Neural cell (in vitro differentiated cells): ENCODE results near the gene PFDN2. TPM values are rescaled to one million over a fixed set of nuclear protein-coding genes. Genes with fewer than 3 reads are reported as not detected.

ENCODE experiments used
- H2AFZ ChIP-seq: fragments of 200-600, 300-800 bp; sonication (generic), shearing (Covaris generic); 2 replicates; pipeline ENCODE4 v1.6.0; 2014; ENCODE audit warnings: low read depth, mild to moderate bottlenecking, antibody characterized with exemption, low read length, moderate library complexity
- H3F3A ChIP-seq: fragments of 200-600 bp; shearing (Covaris generic); 2 replicates; pipeline ENCODE4 v1.6.1; 2016; ENCODE audit warnings: mild to moderate bottlenecking, moderate library complexity, mixed read lengths, antibody characterized with exemption, low read length; ENCODE audit not compliant: insufficient read depth, poor library complexity, severe bottlenecking
- H3K27ac ChIP-seq: fragments of 200-600, 300-800 bp; sonication (generic), shearing (Covaris generic); 2 replicates; pipeline ENCODE4 v1.5.1; 2014; ENCODE audit warnings: mild to moderate bottlenecking, low read length, moderate library complexity
- H3K27me3 ChIP-seq: fragments of 300-800, 200-600 bp; sonication (generic), shearing (Covaris generic); 2 replicates; pipeline ENCODE4 v1.6.0; 2014; ENCODE audit warnings: mild to moderate bottlenecking, low read depth, low read length, moderate library complexity; ENCODE audit not compliant: insufficient read depth
- H3K36me3 ChIP-seq: fragments of 300-800, 200-600 bp; sonication (generic), shearing (Covaris generic); 2 replicates; pipeline ENCODE4 v1.5.1; 2014; ENCODE audit warnings: mild to moderate bottlenecking, antibody characterized with exemption, low read length, moderate library complexity; ENCODE audit not compliant: insufficient read depth
- H3K4me2 ChIP-seq: fragments of 300-800, 200-600 bp; sonication (generic), shearing (Covaris generic); 2 replicates; pipeline ENCODE4 v1.6.0; 2014; ENCODE audit warnings: mild to moderate bottlenecking, low read length
- H3K4me3 ChIP-seq: fragments of 300-800, 200-600 bp; sonication (generic), shearing (Covaris generic); 2 replicates; pipeline ENCODE4 v1.5.1; 2014; ENCODE audit warnings: mild to moderate bottlenecking, low read length, moderate library complexity
- H3K79me2 ChIP-seq: fragments of 200-600 bp; shearing (Covaris generic); replicated peaks from 2 replicates; pipeline ENCODE4 v1.6.0; 2014; ENCODE audit warnings: mild to moderate bottlenecking, low read length, moderate library complexity; ENCODE audit not compliant: insufficient read depth
- H3K9ac ChIP-seq: fragments of 300-800, 200-600 bp; sonication (generic), shearing (Covaris generic); 2 replicates; pipeline ENCODE4 v1.6.1; 2016; ENCODE audit warnings: mild to moderate bottlenecking, low read length, mixed read lengths
- H3K9me2 ChIP-seq: fragments of 200-600 bp; shearing (Covaris generic); 2 replicates; pipeline ENCODE4 v1.6.1; 2016; ENCODE audit warnings: mild to moderate bottlenecking, low read length, mixed read lengths; ENCODE audit not compliant: insufficient read depth
- H3K9me3 ChIP-seq: fragments of 200-600, 300-800 bp; sonication (generic), shearing (Covaris generic); 2 replicates; pipeline ENCODE4 v1.6.1; 2016; ENCODE audit warnings: mild to moderate bottlenecking, mixed run types, low read length, moderate library complexity, mixed read lengths
- H4K20me1 ChIP-seq: fragments of 200-600 bp; shearing (Covaris generic); 2 replicates; pipeline ENCODE4 v1.6.1; 2016; ENCODE audit warnings: mild to moderate bottlenecking, mixed run types; ENCODE audit not compliant: insufficient read depth
- EP300 ChIP-seq: fragments of 450-650 bp; conservative IDR thresholded peaks from 2 replicates; pipeline ENCODE4 v1.6.1; 2014; ENCODE audit warnings: antibody characterized with exemption, mild to moderate bottlenecking, moderate library complexity; ENCODE audit not compliant: poor library complexity, severe bottlenecking
- EZH2 ChIP-seq: fragments of 200-600, 300-800 bp; shearing (Covaris generic), sonication (generic); IDR thresholded peaks from 2 replicates; pipeline ENCODE4 v1.6.1; 2014; ENCODE audit warnings: antibody characterized with exemption, low read length, borderline replicate concordance, mild to moderate bottlenecking; ENCODE audit not compliant: insufficient read depth, poor library complexity, severe bottlenecking
- MXI1 ChIP-seq: fragments of 450-650 bp; conservative IDR thresholded peaks from 2 replicates; pipeline ENCODE4 v1.6.1; 2014; ENCODE audit warnings: antibody characterized with exemption, mild to moderate bottlenecking; ENCODE audit not compliant: poor library complexity, severe bottlenecking
- POLR2AphosphoS5 ChIP-seq: IDR thresholded peaks from 2 replicates; pipeline ENCODE4 v1.6.1; 2012
- RAD21 ChIP-seq: fragments of 450-650 bp; conservative IDR thresholded peaks from 2 replicates; pipeline ENCODE4 v1.6.1; 2014; ENCODE audit warnings: antibody characterized with exemption, mild to moderate bottlenecking, moderate library complexity
- SMC3 ChIP-seq: fragments of 450-650 bp; conservative IDR thresholded peaks from 2 replicates; pipeline ENCODE4 v1.6.1; 2014; ENCODE audit warnings: antibody characterized with exemption, mild to moderate bottlenecking, moderate library complexity; ENCODE audit not compliant: poor library complexity
- TAF1 ChIP-seq: IDR thresholded peaks from 2 replicates; pipeline ENCODE4 v1.6.1; 2012; ENCODE audit warnings: low read depth
- polyA plus RNA-seq: library from polyadenylated mRNA; depleted of rRNA; stranded (reverse); fragments of >200 nt; gene quantifications from 2 replicates; pipeline ENCODE4 v1.2.3, GENCODE V29; 2014
- TF ChIP-seq, protein P1 (sequence below): fragments of 450-650 bp; IDR thresholded peaks from 2 replicates; pipeline ENCODE4 v1.5.1; 2014; ENCODE audit warnings: antibody characterized with exemption, mild to moderate bottlenecking, moderate library complexity; ENCODE audit not compliant: poor library complexity, severe bottlenecking
- TF ChIP-seq, protein P2 (sequence below): IDR thresholded peaks from 2 replicates; pipeline ENCODE4 v1.6.1; 2012; ENCODE audit warnings: borderline replicate concordance

Gene PFDN2
- polyA plus RNA-seq, 1 donor from 2014 or later = 193 TPM

DNA sequence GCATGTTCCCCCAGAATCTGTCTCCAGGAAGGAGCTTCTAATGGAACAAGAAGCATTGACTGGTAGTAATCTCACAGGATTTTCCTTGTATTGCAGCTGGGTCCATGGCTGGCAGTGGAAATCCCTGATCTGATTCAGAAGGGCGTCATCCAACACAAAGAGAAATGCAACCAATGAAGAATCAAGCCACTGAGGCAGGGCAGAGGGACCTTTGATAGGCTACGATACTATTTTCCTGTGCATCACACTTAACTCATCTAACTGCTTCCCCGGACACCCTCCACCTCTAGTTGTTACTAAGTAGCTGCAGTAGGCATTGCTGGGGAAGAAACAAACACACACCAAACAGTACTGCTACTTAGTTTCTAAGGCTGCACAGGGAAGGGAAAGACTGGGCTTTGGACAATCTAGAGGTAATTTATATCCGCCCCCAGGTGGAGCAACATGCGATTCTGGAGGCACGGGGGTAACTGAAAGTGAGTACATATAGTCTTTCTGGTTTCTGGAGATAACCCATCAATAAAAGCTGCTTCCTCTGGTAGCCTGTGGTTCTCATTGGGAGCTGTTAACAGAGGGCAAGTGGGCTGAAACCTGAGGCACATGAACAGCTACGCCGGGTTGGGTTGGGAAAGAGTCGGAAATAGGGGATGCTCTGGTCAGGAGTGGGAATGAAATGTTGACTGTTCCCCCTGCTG lies 40.6 kb upstream of the PFDN2 start:
- Histone ChIP-seq H3K9me2 (no peaks in the 10 kb centered on the region), H3K4me3 (peak overlapping the region; percentile 98), H3K36me3 (no peaks in the 10 kb centered on the region), H3K4me2 (peak overlapping the region; percentile 89), H3K9me3 (no peaks in the 10 kb centered on the region), H3K9ac (peak overlapping the region; percentile 97), H3F3A (no peaks in the 10 kb centered on the region), H3K27me3 (no peaks in the 10 kb centered on the region), H3K27ac (peak overlapping the region; percentile 87), H3K79me2 (peaks cover 11% of the 10 kb centered on the region), H4K20me1 (no peaks in the 10 kb centered on the region), H2AFZ (no peak overlapping the region)
- no peak for TF ChIP-seq SMC3
- no peak for TF ChIP-seq MXI1
- no peak for TF ChIP-seq TAF1

DNA sequence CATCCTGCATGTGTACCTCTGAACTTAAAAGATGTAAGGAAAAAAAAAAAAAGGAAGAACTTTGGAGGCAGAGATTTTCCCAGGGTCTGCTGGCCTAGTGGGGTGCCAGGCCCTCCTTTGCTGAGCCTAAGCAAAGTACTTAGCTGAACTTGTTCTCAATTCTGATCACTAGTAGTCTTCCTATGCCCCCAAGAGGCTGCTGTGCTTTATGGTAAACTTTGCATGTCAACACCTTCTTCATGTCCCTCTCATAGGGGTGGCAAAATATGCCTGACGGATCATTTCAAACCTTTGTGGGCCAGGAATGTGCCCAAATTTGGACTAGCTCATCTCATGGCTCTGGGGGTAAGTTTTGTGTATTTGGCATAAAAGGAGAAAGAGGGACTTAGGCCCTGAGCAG lies 40.0 kb upstream of the PFDN2 start:
- H3K27me3 ChIP-seq = no peaks in the 10 kb centered on the region
- no peaks in the 10 kb centered on the region for H3F3A ChIP-seq
- H3K36me3 ChIP-seq = no peaks in the 10 kb centered on the region
- H3K9me3 ChIP-seq = no peaks in the 10 kb centered on the region
- H3K27ac ChIP-seq = no peak overlapping the region
- H4K20me1 ChIP-seq = no peaks in the 10 kb centered on the region
- H3K4me2 ChIP-seq = no peak overlapping the region
- peaks cover 11% of the 10 kb centered on the region for H3K79me2 ChIP-seq
- no peaks in the 10 kb centered on the region for H3K9me2 ChIP-seq
- no peak overlapping the region for H3K9ac ChIP-seq
- TF ChIP-seq SMC3 (no peak), EZH2 (no peak), TAF1 (no peak), RAD21 (no peak), POLR2AphosphoS5 (no peak), EP300 (no peak), MXI1 (no peak)
- TF ChIP-seq, protein P1, sequence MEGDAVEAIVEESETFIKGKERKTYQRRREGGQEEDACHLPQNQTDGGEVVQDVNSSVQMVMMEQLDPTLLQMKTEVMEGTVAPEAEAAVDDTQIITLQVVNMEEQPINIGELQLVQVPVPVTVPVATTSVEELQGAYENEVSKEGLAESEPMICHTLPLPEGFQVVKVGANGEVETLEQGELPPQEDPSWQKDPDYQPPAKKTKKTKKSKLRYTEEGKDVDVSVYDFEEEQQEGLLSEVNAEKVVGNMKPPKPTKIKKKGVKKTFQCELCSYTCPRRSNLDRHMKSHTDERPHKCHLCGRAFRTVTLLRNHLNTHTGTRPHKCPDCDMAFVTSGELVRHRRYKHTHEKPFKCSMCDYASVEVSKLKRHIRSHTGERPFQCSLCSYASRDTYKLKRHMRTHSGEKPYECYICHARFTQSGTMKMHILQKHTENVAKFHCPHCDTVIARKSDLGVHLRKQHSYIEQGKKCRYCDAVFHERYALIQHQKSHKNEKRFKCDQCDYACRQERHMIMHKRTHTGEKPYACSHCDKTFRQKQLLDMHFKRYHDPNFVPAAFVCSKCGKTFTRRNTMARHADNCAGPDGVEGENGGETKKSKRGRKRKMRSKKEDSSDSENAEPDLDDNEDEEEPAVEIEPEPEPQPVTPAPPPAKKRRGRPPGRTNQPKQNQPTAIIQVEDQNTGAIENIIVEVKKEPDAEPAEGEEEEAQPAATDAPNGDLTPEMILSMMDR = no peak
- TF ChIP-seq, protein P2, sequence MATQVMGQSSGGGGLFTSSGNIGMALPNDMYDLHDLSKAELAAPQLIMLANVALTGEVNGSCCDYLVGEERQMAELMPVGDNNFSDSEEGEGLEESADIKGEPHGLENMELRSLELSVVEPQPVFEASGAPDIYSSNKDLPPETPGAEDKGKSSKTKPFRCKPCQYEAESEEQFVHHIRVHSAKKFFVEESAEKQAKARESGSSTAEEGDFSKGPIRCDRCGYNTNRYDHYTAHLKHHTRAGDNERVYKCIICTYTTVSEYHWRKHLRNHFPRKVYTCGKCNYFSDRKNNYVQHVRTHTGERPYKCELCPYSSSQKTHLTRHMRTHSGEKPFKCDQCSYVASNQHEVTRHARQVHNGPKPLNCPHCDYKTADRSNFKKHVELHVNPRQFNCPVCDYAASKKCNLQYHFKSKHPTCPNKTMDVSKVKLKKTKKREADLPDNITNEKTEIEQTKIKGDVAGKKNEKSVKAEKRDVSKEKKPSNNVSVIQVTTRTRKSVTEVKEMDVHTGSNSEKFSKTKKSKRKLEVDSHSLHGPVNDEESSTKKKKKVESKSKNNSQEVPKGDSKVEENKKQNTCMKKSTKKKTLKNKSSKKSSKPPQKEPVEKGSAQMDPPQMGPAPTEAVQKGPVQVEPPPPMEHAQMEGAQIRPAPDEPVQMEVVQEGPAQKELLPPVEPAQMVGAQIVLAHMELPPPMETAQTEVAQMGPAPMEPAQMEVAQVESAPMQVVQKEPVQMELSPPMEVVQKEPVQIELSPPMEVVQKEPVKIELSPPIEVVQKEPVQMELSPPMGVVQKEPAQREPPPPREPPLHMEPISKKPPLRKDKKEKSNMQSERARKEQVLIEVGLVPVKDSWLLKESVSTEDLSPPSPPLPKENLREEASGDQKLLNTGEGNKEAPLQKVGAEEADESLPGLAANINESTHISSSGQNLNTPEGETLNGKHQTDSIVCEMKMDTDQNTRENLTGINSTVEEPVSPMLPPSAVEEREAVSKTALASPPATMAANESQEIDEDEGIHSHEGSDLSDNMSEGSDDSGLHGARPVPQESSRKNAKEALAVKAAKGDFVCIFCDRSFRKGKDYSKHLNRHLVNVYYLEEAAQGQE = no peak
- H3K4me3 ChIP-seq = no peak overlapping the region
- no peak overlapping the region for H2AFZ ChIP-seq
